Endothelial cell of umbilical vein (primary cell): ENCODE results near the gene CCBE1. TPM values are rescaled to one million over a fixed set of nuclear protein-coding genes. Genes with fewer than 3 reads are reported as not detected.

Experiments used
- BruUV-seq: library from RNA; stranded (reverse); fragments of 400-500 nt; replicated peaks from 2 replicates; lab custom pipeline; 2021; lab: Mats Ljungman, UMichigan
- CTCF ChIA-PET: fragments of 300-600, 350-600 bp; sonication (Branson Sonifier 250); formaldehyde crosslinking; loops from one replicate; lab custom pipeline; 2021; ENCODE audit warnings: antibody characterized with exemption, inconsistent platforms; lab: Charles Lee
- POLR2A ChIA-PET: fragments of 300-600, 350-600 bp; sonication (Branson Sonifier 250); formaldehyde crosslinking; loops from one replicate; lab custom pipeline; 2021; ENCODE audit warnings: antibody characterized with exemption, inconsistent platforms; lab: Charles Lee
- DNase-seq: peaks from one replicate; pipeline ENCODE4 v3.0.0-alpha.2; 2011; ENCODE audit warnings: low read depth, low spot score
- FAIRE-seq: peaks from 2 replicates; lab custom pipeline; 2011; peaks lifted over from hg19 to GRCh38; lab: Jason Lieb, UNC
- H2AFZ ChIP-seq: 2 replicates; pipeline ENCODE4 v1.6.0; 2012; ENCODE audit warnings: low read depth, low read length, control low read depth, inconsistent platforms
- H3K27ac ChIP-seq: 2 replicates; pipeline ENCODE4 v1.5.1; 2011; ENCODE audit warnings: low read depth, mild to moderate bottlenecking, control low read depth, low read length, moderate library complexity; ENCODE audit not compliant: insufficient read depth
- H3K27me3 ChIP-seq, 2 experiments: 2 replicates each; pipeline versions ENCODE4 v1.6.0 to v1.6.1; 2011; ENCODE audit warnings: low read length in 2 of 2, mixed read lengths in 1 of 2; ENCODE audit not compliant: control insufficient read depth in 2 of 2, insufficient read depth in 2 of 2
- H3K36me3 ChIP-seq, 2 experiments: 2 replicates in 1 of 2; 3 replicates in 1 of 2; pipeline ENCODE4 v1.5.1; 2011; ENCODE audit warnings: low read length in 2 of 2, mild to moderate bottlenecking in 1 of 2, moderate library complexity in 1 of 2; ENCODE audit not compliant: control insufficient read depth in 2 of 2, insufficient read depth in 2 of 2; ENCODE audit errors: extremely low read depth in 1 of 2
- H3K4me1 ChIP-seq: 3 replicates; pipeline ENCODE4 v1.5.1; 2011; ENCODE audit warnings: mild to moderate bottlenecking, low read length; ENCODE audit not compliant: control insufficient read depth, insufficient read depth; ENCODE audit errors: extremely low read depth
- H3K4me2 ChIP-seq: 2 replicates; pipeline ENCODE4 v1.6.1; 2011; ENCODE audit warnings: low read length, control low read depth, mixed read lengths; ENCODE audit not compliant: insufficient read depth
- H3K4me3 ChIP-seq, 3 experiments: fragments of 200-600 bp in 1 of 3; sonication (generic), shearing (Covaris generic) in 1 of 3; replicated peaks in 1 of 3; 2 replicates each; pipeline ENCODE4 v1.5.1; 2011 to 2016; ENCODE audit warnings: control low read depth in 3 of 3, low read length in 3 of 3, mild to moderate bottlenecking in 2 of 3, inconsistent platforms in 1 of 3, low read depth in 1 of 3, moderate library complexity in 1 of 3; ENCODE audit not compliant: insufficient read depth in 1 of 3
- H3K79me2 ChIP-seq: 2 replicates; pipeline ENCODE4 v1.6.0; 2012; ENCODE audit warnings: low read length, inconsistent platforms; ENCODE audit not compliant: control insufficient read depth, insufficient read depth
- H3K9ac ChIP-seq: replicated peaks from 2 replicates; pipeline ENCODE3; 2011; ENCODE audit warnings: low read length, control low read depth; ENCODE audit not compliant: insufficient read depth; ENCODE audit errors: extremely low read depth
- H3K9me1 ChIP-seq: replicated peaks from 3 replicates; pipeline ENCODE4 v1.6.0; 2011; ENCODE audit warnings: mild to moderate bottlenecking, low read length; ENCODE audit not compliant: control insufficient read depth, insufficient read depth; ENCODE audit errors: extremely low read depth
- H3K9me3 ChIP-seq: replicated peaks from 2 replicates; pipeline ENCODE4 v1.5.1; 2012; ENCODE audit warnings: low read length, inconsistent platforms; ENCODE audit not compliant: control insufficient read depth, insufficient read depth
- H4K20me1 ChIP-seq: replicated peaks from 2 replicates; pipeline ENCODE3; 2011; ENCODE audit warnings: mild to moderate bottlenecking, low read length; ENCODE audit not compliant: control insufficient read depth, insufficient read depth; ENCODE audit errors: extremely low read depth
- CTCF ChIP-seq, 2 donors: IDR thresholded peaks; 1 replicate in 1 of 2; 2 replicates in 1 of 2; pipeline ENCODE4 v1.5.1; 2011; ENCODE audit warnings: low read length in 2 of 2, mild to moderate bottlenecking in 2 of 2, moderate library complexity in 2 of 2, control low read depth in 1 of 2, inconsistent platforms in 1 of 2, low read depth in 1 of 2; ENCODE audit not compliant: insufficient read depth in 1 of 2; ENCODE audit errors: extremely low read depth in 1 of 2
- EZH2 ChIP-seq: IDR thresholded peaks from 2 replicates; pipeline ENCODE4 v1.6.1; 2012; ENCODE audit warnings: borderline replicate concordance, low read depth, mild to moderate bottlenecking, moderate library complexity, low read length, inconsistent platforms; ENCODE audit not compliant: severe bottlenecking
- FOS ChIP-seq: IDR thresholded peaks from 2 replicates; pipeline ENCODE4 v1.6.1; 2011; ENCODE audit warnings: mild to moderate bottlenecking, low read length, moderate library complexity, borderline replicate concordance; ENCODE audit not compliant: insufficient read depth
- GATA2 ChIP-seq: IDR thresholded peaks from 2 replicates; pipeline ENCODE4 v1.7.0; 2011; ENCODE audit warnings: low read depth, mild to moderate bottlenecking, moderate library complexity, mixed read lengths, low read length; ENCODE audit not compliant: insufficient read length, insufficient read depth
- JUN ChIP-seq: IDR thresholded peaks from 2 replicates; pipeline ENCODE4 v1.6.1; 2011; ENCODE audit warnings: borderline replicate concordance, low read depth; ENCODE audit not compliant: insufficient read length, insufficient read depth
- MAX ChIP-seq: IDR thresholded peaks from 2 replicates; pipeline ENCODE4 v1.6.1; 2011; ENCODE audit not compliant: insufficient read depth, insufficient read length
- MYC ChIP-seq: IDR thresholded peaks from one replicate; pipeline ENCODE4 v1.6.1; 2011; ENCODE audit warnings: mild to moderate bottlenecking, low read depth, low read length
- POLR2A ChIP-seq: IDR thresholded peaks from 2 replicates; pipeline ENCODE4 v1.6.1; 2012; ENCODE audit warnings: low read depth, mild to moderate bottlenecking, control low read depth, low read length
- POLR2AphosphoS5 ChIP-seq: IDR thresholded peaks from 2 replicates; pipeline ENCODE4 v1.6.1; 2012; ENCODE audit warnings: low read depth, mild to moderate bottlenecking, control low read depth, low read length, moderate library complexity; ENCODE audit not compliant: insufficient read depth
- dilution Hi-C: fragments of 300-500 bp; cut with MboI; formaldehyde crosslinking; loops from one replicate; pipeline ENCODE4 v1.15.0; 2019; ENCODE audit warnings: low sequenced_read_pairs; ENCODE audit not compliant: extremely low pct_ligation_motif_present
- intact Hi-C: fragments of 100-400 bp; cut with micrococcal nuclease; formaldehyde crosslinking; loops from one replicate; pipeline ENCODE4 v1.10.0; 2022
- polyA plus RNA-seq, 4 experiments: library from polyadenylated mRNA; depleted of rRNA in 3 of 4; stranded (reverse) in 3 of 4; unstranded in 1 of 4; fragments of >200 nt; gene quantifications; 2 replicates each; pipeline versions ENCODE4 v1.2.1 to v1.2.3, GENCODE V29; 2011 to 2012; ENCODE audit warnings: missing spikeins in 1 of 4
- total RNA-seq: library from RNA; stranded (reverse); gene quantifications from 2 replicates; pipeline ENCODE4 v1.2.3, GENCODE V29; 2021

The CCBE1 gene
- total and polyA plus RNA-seq, 2 donors (not counting 3 experiments of a cell fraction or from before 2014, with no cell fraction given), result 0.04 TPM; not detected in 1

- no peaks in the 10 kb centered on the region for H3K79me2 ChIP-seq
- POLR2A ChIA-PET, result no interaction called here
Observed at GRCh38 chr18:59651071-59651470, 46.2 kb downstream of the CCBE1 start.

More at GRCh38 chr18:59651071-59651470, 46.2 kb downstream of the CCBE1 start:
- dilution Hi-C loops (no loop called here), intact Hi-C loops (no loop called here)
- TF ChIP-seq POLR2AphosphoS5 (no peak), GATA2 (no peak), MYC (no peak), CTCF (IDR thresholded peaks at IDR 0.05; ENCODE audit: extremely low read depth in 1 of 2, insufficient read depth in 1 of 2, low read depth in 1 of 2, low read length in 2 of 2) (no peak), EZH2 (no peak), POLR2A (no peak), JUN (no peak), MAX (no peak), FOS (no peak)
- Histone ChIP-seq H3K9ac (no peak overlapping the region), H3K4me2 (no peak overlapping the region), H3K4me3 (no peak overlapping the region), H3K9me3 (no peaks in the 10 kb centered on the region), H4K20me1 (no peaks in the 10 kb centered on the region), H3K36me3 (no peaks in the 10 kb centered on the region), H3K27ac (no peak overlapping the region), H3K4me1 (no peaks in the 10 kb centered on the region), H3K27me3 (no peaks in the 10 kb centered on the region), H2AFZ (no peak overlapping the region), H3K9me1 (no peaks in the 10 kb centered on the region)
- FAIRE-seq (no peak), DNase-seq (no peak)
- CTCF ChIA-PET, result interaction anchor here (0.6 to 2.5 kb wide), 7 partner anchors 8 to 248 kb away, joined by 3 to 12 read pairs (median 3); partner anchors contain the start of genes CCBE1 and PMAIP1
- BruUV-seq, result no TSS peak
